A549 (cell line): ENCODE data around the gene GLIS1. TPM values are rescaled to one million over a fixed set of nuclear protein-coding genes. Genes with fewer than 3 reads are reported as not detected.

Source experiments
- ATAC-seq, 2 experiments: fragments of 200-7000 bp in 1 of 2; fragments of >200 bp in 1 of 2; cut with Nextera tagmentation in 1 of 2; cut with Tn5 transposase in 1 of 2; 3 replicates each; pipeline versions ENCODE4 v1.8.0 to v1.9.1; 2018 to 2020; ENCODE audit warnings: mild to moderate bottlenecking in 1 of 2, moderate library complexity in 1 of 2
- CTCF ChIA-PET: fragments of 300-600 bp; sonication (Branson Sonifier 250); formaldehyde crosslinking; extraction: SDS; loops from one replicate; lab custom pipeline; 2021; ENCODE audit warnings: antibody characterized with exemption, inconsistent platforms; lab: Yijun Ruan, JAX
- POLR2A ChIA-PET: fragments of 350-600 bp; formaldehyde crosslinking; extraction: SDS; loops from one replicate; lab custom pipeline; 2021; ENCODE audit warnings: antibody characterized with exemption, inconsistent platforms; lab: Yijun Ruan, JAX
- DNase-seq, 2 experiments: peaks; one replicate each; pipeline versions ENCODE4 v3.0.0 to v3.0.0-alpha.2; 2011 to 2016; ENCODE audit warnings: low read depth in 1 of 2, low spot score in 1 of 2
- FAIRE-seq: peaks from 2 replicates; lab custom pipeline; 2011; peaks lifted over from hg19 to GRCh38; lab: Jason Lieb, UNC
- H3K27ac ChIP-seq, 2 experiments: fragments of >200 bp; sonication (Bioruptor Twin); formaldehyde crosslinking; 3 replicates each; pipeline ENCODE4 v1.5.1; 2016 to 2017
- H3K4me1 ChIP-seq: fragments of >200 bp; sonication (Bioruptor Twin); formaldehyde crosslinking; 3 replicates; pipeline ENCODE4 v1.6.1; 2016
- H3K4me2 ChIP-seq: fragments of >200 bp; sonication (Bioruptor Twin); formaldehyde crosslinking; 3 replicates; pipeline ENCODE4 v1.6.1; 2016
- H3K4me3 ChIP-seq: fragments of >200 bp; sonication (Bioruptor Twin); formaldehyde crosslinking; 3 replicates; pipeline ENCODE4 v1.5.1; 2016
- H3K9me3 ChIP-seq: fragments of >200 bp; sonication (Bioruptor Twin); formaldehyde crosslinking; 3 replicates; pipeline ENCODE4 v1.6.1; 2016
- BCL3 ChIP-seq: fragments of >200 bp; sonication (Bioruptor Twin); formaldehyde crosslinking; IDR thresholded peaks from 3 replicates; pipeline ENCODE4 v1.6.1; 2016
- CEBPB ChIP-seq, 2 experiments: fragments of >200 bp in 1 of 2; sonication (Bioruptor Twin) in 1 of 2; formaldehyde crosslinking in 1 of 2; IDR thresholded peaks; 2 replicates each; pipeline ENCODE4 v1.6.1; 2012 to 2016
- CHD4 ChIP-seq: fragments of 200-600 bp; sonication (generic); IDR thresholded peaks from 2 replicates; pipeline ENCODE4 v1.6.1; 2016; ENCODE audit warnings: antibody characterized with exemption, mild to moderate bottlenecking, borderline replicate concordance
- E2F6 ChIP-seq: IDR thresholded peaks from 2 replicates; pipeline ENCODE4 v1.6.1; 2012; ENCODE audit warnings: low read depth, borderline replicate concordance
- EP300 ChIP-seq, 2 experiments: fragments of >200 bp; sonication (Bioruptor Twin); formaldehyde crosslinking; IDR thresholded peaks; 2 replicates in 1 of 2; 3 replicates in 1 of 2; pipeline ENCODE4 v1.6.1; 2016 to 2017
- ESRRA ChIP-seq: fragments of 150-350 bp; IDR thresholded peaks from 2 replicates; pipeline ENCODE4 v1.6.1; 2014; ENCODE audit warnings: mild to moderate bottlenecking, low read length, borderline replicate concordance
- FOSL2 ChIP-seq, 2 experiments: fragments of 450-650 bp in 1 of 2; fragments of >200 bp in 1 of 2; sonication (Bioruptor Twin) in 1 of 2; formaldehyde crosslinking; IDR thresholded peaks; 2 replicates each; pipeline versions ENCODE4 v1.5.0 to v1.6.1; 2016 to 2020; ENCODE audit warnings: mild to moderate bottlenecking in 1 of 2, moderate library complexity in 1 of 2
- HMGXB4 ChIP-seq: fragments of 250-450 bp; sonication (Bioruptor Pico); IDR thresholded peaks from 2 replicates; pipeline ENCODE4 v1.5.0; 2021; ENCODE audit warnings: mild to moderate bottlenecking, moderate library complexity, borderline replicate concordance
- HOXA7 ChIP-seq: fragments of 250-450 bp; sonication (Bioruptor Pico); IDR thresholded peaks from 2 replicates; pipeline ENCODE4 v1.5.0; 2020; ENCODE audit warnings: mild to moderate bottlenecking, moderate library complexity
- JUNB ChIP-seq: fragments of >200 bp; sonication (Bioruptor Twin); formaldehyde crosslinking; IDR thresholded peaks from 2 replicates; pipeline ENCODE4 v1.6.1; 2016
- KDM1A ChIP-seq: fragments of 200-600 bp; sonication (generic); IDR thresholded peaks from 2 replicates; pipeline ENCODE4 v1.6.1; 2016; ENCODE audit warnings: low read depth, mild to moderate bottlenecking
- MAFK ChIP-seq: fragments of 450-650 bp; IDR thresholded peaks from 2 replicates; pipeline ENCODE4 v1.6.1; 2014; ENCODE audit not compliant: partially characterized antibody
- MAX ChIP-seq: IDR thresholded peaks from 2 replicates; pipeline ENCODE4 v1.6.1; 2012
- MAZ ChIP-seq: fragments of 150-350 bp; IDR thresholded peaks from 2 replicates; pipeline ENCODE4 v1.6.1; 2014; ENCODE audit warnings: antibody characterized with exemption, low read depth, low read length, borderline replicate concordance
- MYC ChIP-seq: IDR thresholded peaks from 2 replicates; pipeline ENCODE4 v1.6.1; 2012; ENCODE audit warnings: mild to moderate bottlenecking, inconsistent platforms, low read length, improper control_type of control experiment, borderline replicate concordance
- NFE2L2 ChIP-seq: fragments of 150-350 bp; conservative IDR thresholded peaks from 2 replicates; pipeline ENCODE4 v1.6.1; 2014; ENCODE audit warnings: low read length
- NPAS2 ChIP-seq: fragments of 250-450 bp; sonication (Bioruptor Pico); IDR thresholded peaks from 2 replicates; pipeline ENCODE4 v1.8.0; 2022; ENCODE audit warnings: mild to moderate bottlenecking, moderate library complexity, borderline replicate concordance
- NR3C1 ChIP-seq: fragments of >200 bp; sonication (Bioruptor Twin); formaldehyde crosslinking; IDR thresholded peaks from 3 replicates; pipeline ENCODE4 v1.6.1; 2017
- PBX3 ChIP-seq: IDR thresholded peaks from 2 replicates; pipeline ENCODE4 v1.6.1; 2012
- RCOR1 ChIP-seq: fragments of 150-350 bp; IDR thresholded peaks from 2 replicates; pipeline ENCODE4 v1.6.1; 2014; ENCODE audit warnings: antibody characterized with exemption, low read length, low read depth
- REST ChIP-seq: fragments of 200-600 bp; sonication (generic); IDR thresholded peaks from 2 replicates; pipeline ENCODE4 v1.6.1; 2016; ENCODE audit warnings: antibody characterized with exemption, mild to moderate bottlenecking, moderate library complexity
- RFX5 ChIP-seq: fragments of 450-650 bp; IDR thresholded peaks from 2 replicates; pipeline ENCODE4 v1.7.1; 2014; ENCODE audit warnings: antibody characterized with exemption, mild to moderate bottlenecking, moderate library complexity
- TFCP2L1 ChIP-seq: fragments of 250-450 bp; sonication (Bioruptor Pico); IDR thresholded peaks from 2 replicates; pipeline ENCODE4 v1.5.0; 2021; ENCODE audit warnings: mild to moderate bottlenecking
- WGBS: methylation state at CpG from one replicate; pipeline ENCODE4 v1.1.6; 2017; ENCODE audit errors: missing lambda C conversion rate; 5-methylcytosine and 5-hydroxymethylcytosine counted together
- polyA plus RNA-seq, 4 experiments: library from polyadenylated mRNA; depleted of rRNA in 3 of 4; stranded (reverse); fragments of >200 nt; fragmentation: RNase III in 1 of 4; extraction: RNeasy Plus Mini Kit Qiagen cat#74134 plus additional on column Dnase treatment in 1 of 4; gene quantifications; 2 replicates in 3 of 4; 3 replicates in 1 of 4; pipeline ENCODE4 v1.2.3, GENCODE V29; 2011 to 2017

GLIS1 gene
- polyA plus RNA-seq, 2 of the 4 experiments (the other 2 are of a cell fraction), result 0.04 TPM; not detected in 1

GRCh38 chr1:53526451-53527101 lies 212.4 kb downstream of the GLIS1 start (continued):
- TF ChIP-seq MAFK, result no peak

GRCh38 chr1:53525595-53525994 lies 213.4 kb downstream of the GLIS1 start:
- no peaks in the 10 kb centered on the region for H3K4me1 ChIP-seq
- TF ChIP-seq E2F6 (no peak), CEBPB (IDR thresholded peaks at IDR 0.05) (no peak), BCL3 (no peak), NR3C1 (no peak)
- no peak for FAIRE-seq
- ATAC-seq, result peak; percentile 55 to 76; a peak in 4 of 6 replicates
- no peaks in the 10 kb centered on the region for H3K9me3 ChIP-seq
- peak in 1 of 2 experiments; percentile 22 for DNase-seq
- H3K27ac ChIP-seq, result no peak overlapping the region
- 58% methylated on average over 8 of the region's 11 CpGs for WGBS
- ChIA-PET POLR2A (no interaction called here), CTCF (interaction anchor here (1.3 kb wide), 1 partner anchor 155 kb away, joined by 3 read pairs; no protein-coding TSS in a partner anchor)
- H3K4me3 ChIP-seq, result no peak overlapping the region
- H3K4me2 ChIP-seq, result no peak overlapping the region

- 76% methylated on average over 23 of the region's 35 CpGs for WGBS
- H3K4me3 ChIP-seq, result no peak overlapping the region
- DNase-seq (no peak), ATAC-seq (no peak), FAIRE-seq (no peak)
- H3K4me2 ChIP-seq, result no peak overlapping the region
- ChIA-PET POLR2A (no interaction called here), CTCF (interaction anchor here (1.0 kb wide), 1 partner anchor 16 kb away, joined by 3 read pairs; no protein-coding TSS in a partner anchor)
- H3K4me1 ChIP-seq, result no peaks in the 10 kb centered on the region
- H3K27ac ChIP-seq, result no peak overlapping the region
- no peaks in the 10 kb centered on the region for H3K9me3 ChIP-seq
- TF ChIP-seq PBX3 (no peak), RFX5 (no peak), ESRRA (no peak), FOSL2 (IDR thresholded peaks at IDR 0.05) (no peak), FOSL2 (CRISPR knock-in tag; IDR thresholded peaks at IDR 0.05) (no peak), MYC (no peak), CHD4 (no peak), KDM1A (no peak), TFCP2L1 (CRISPR knock-in tag) (no peak), JUNB (no peak), RCOR1 (no peak), MAX (no peak), HMGXB4 (no peak), NPAS2 (CRISPR knock-in tag) (no peak), REST (no peak), HOXA7 (CRISPR knock-in tag) (no peak), NFE2L2 (no peak), MAZ (no peak), EP300 (IDR thresholded peaks at IDR 0.05) (no peak)
These were observed 214.3 kb downstream of the GLIS1 start for GRCh38 chr1:53524428-53525375.
